Measurements from ENCODE around the gene SGK1. TPM values are rescaled to one million over a fixed set of nuclear protein-coding genes. Genes with fewer than 3 reads are reported as not detected.

Gene SGK1
- polyA plus RNA-seq, 1 donor from 2014 or later, result 10.3 TPM

DNA sequence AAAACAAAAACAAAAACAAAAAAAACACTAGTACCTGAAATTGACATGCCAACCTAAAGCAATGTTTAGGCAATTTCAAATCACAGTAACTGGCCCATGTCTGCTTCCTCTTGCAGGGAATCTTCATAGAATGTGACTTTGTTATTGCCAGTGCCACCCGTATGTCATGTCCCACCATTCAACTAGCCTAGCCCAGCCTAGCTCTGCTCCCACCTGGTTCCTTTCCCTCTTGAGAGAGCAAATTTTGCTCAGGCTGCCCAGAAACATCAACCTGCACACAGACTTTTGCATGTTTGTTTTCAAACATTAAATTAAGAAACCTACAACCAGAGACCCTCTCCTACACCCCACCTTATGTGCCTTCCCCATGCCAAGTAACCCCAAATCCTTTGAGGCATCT is 140.7 kb downstream of the SGK1 start:
- TF ChIP-seq RAD21 (conservative IDR thresholded peaks at IDR 0.05) (no peak), SMC3 (conservative IDR thresholded peaks at IDR 0.05; ENCODE audit: poor library complexity) (no peak), TAF1 (IDR thresholded peaks at IDR 0.05; ENCODE audit: low read depth) (no peak), POLR2AphosphoS5 (IDR thresholded peaks at IDR 0.05) (no peak), EP300 (conservative IDR thresholded peaks at IDR 0.05; ENCODE audit: poor library complexity, severe bottlenecking) (no peak), EZH2 (IDR thresholded peaks at IDR 0.05; ENCODE audit: borderline replicate concordance, insufficient read depth, low read length, poor library complexity, severe bottlenecking) (no peak), MXI1 (conservative IDR thresholded peaks at IDR 0.05; ENCODE audit: poor library complexity, severe bottlenecking) (no peak)
- TF ChIP-seq, protein P1, sequence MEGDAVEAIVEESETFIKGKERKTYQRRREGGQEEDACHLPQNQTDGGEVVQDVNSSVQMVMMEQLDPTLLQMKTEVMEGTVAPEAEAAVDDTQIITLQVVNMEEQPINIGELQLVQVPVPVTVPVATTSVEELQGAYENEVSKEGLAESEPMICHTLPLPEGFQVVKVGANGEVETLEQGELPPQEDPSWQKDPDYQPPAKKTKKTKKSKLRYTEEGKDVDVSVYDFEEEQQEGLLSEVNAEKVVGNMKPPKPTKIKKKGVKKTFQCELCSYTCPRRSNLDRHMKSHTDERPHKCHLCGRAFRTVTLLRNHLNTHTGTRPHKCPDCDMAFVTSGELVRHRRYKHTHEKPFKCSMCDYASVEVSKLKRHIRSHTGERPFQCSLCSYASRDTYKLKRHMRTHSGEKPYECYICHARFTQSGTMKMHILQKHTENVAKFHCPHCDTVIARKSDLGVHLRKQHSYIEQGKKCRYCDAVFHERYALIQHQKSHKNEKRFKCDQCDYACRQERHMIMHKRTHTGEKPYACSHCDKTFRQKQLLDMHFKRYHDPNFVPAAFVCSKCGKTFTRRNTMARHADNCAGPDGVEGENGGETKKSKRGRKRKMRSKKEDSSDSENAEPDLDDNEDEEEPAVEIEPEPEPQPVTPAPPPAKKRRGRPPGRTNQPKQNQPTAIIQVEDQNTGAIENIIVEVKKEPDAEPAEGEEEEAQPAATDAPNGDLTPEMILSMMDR (IDR thresholded peaks at IDR 0.05; ENCODE audit: poor library complexity, severe bottlenecking), result no peak
- TF ChIP-seq, protein P2, sequence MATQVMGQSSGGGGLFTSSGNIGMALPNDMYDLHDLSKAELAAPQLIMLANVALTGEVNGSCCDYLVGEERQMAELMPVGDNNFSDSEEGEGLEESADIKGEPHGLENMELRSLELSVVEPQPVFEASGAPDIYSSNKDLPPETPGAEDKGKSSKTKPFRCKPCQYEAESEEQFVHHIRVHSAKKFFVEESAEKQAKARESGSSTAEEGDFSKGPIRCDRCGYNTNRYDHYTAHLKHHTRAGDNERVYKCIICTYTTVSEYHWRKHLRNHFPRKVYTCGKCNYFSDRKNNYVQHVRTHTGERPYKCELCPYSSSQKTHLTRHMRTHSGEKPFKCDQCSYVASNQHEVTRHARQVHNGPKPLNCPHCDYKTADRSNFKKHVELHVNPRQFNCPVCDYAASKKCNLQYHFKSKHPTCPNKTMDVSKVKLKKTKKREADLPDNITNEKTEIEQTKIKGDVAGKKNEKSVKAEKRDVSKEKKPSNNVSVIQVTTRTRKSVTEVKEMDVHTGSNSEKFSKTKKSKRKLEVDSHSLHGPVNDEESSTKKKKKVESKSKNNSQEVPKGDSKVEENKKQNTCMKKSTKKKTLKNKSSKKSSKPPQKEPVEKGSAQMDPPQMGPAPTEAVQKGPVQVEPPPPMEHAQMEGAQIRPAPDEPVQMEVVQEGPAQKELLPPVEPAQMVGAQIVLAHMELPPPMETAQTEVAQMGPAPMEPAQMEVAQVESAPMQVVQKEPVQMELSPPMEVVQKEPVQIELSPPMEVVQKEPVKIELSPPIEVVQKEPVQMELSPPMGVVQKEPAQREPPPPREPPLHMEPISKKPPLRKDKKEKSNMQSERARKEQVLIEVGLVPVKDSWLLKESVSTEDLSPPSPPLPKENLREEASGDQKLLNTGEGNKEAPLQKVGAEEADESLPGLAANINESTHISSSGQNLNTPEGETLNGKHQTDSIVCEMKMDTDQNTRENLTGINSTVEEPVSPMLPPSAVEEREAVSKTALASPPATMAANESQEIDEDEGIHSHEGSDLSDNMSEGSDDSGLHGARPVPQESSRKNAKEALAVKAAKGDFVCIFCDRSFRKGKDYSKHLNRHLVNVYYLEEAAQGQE (IDR thresholded peaks at IDR 0.05; ENCODE audit: borderline replicate concordance), result no peak
- no peaks in the 10 kb centered on the region for H4K20me1 ChIP-seq (ENCODE audit: insufficient read depth)
- H3K9ac ChIP-seq (ENCODE audit: low read length), result no peak overlapping the region
- H3K4me3 ChIP-seq (ENCODE audit: low read length), result no peak overlapping the region
- H3K27ac ChIP-seq (ENCODE audit: low read length), result no peak overlapping the region
- H2AFZ ChIP-seq (ENCODE audit: low read depth, low read length), result no peak overlapping the region
- no peaks in the 10 kb centered on the region for H3K9me2 ChIP-seq (ENCODE audit: insufficient read depth, low read length)
- no peak overlapping the region for H3K4me2 ChIP-seq (ENCODE audit: low read length)
- no peaks in the 10 kb centered on the region for H3F3A ChIP-seq (ENCODE audit: insufficient read depth, low read length, poor library complexity, severe bottlenecking)
- H3K79me2 ChIP-seq (replicated peaks; ENCODE audit: insufficient read depth, low read length), result no peaks in the 10 kb centered on the region
- H3K9me3 ChIP-seq (ENCODE audit: low read length), result no peaks in the 10 kb centered on the region
- H3K27me3 ChIP-seq (ENCODE audit: insufficient read depth, low read depth, low read length), result peaks cover 34% of the 10 kb centered on the region
- no peaks in the 10 kb centered on the region for H3K36me3 ChIP-seq (ENCODE audit: insufficient read depth, low read length)

DNA sequence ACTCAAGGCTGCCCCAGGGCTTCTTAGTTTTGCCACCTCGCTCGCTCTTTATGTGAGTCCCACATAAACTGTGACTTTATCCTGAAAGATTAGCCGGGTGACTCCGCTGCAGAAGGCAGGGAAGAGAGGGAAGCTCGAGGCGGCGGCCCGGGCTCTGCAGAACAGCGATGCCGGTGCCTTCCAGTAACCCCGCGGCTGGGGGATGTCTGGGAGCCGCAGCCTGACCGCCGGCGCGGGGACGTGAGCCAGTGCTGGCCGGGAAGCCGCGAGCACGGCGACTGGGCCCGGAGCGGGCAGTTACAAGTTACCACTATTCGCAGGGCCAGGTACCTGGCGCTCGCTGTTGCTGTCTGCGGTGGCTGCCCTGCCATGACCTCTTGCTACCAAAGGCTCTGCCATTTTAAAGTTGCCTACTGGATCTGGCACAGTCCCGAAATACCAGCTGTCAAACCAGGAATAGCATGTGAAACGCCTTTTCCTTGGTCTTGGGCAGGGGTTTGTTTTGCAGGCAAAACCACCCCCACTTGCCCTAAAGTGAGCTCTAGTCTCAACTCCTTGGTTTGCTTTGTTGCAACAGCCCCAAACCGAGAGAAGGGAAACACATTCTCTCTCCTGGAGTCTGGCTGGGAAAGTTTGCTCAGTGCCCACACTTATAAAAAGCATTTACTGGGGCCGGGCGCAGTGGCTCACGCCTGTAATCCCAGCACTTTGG is 141.5 kb downstream of the SGK1 start:
- no peak overlapping the region for H3K4me2 ChIP-seq (ENCODE audit: low read length)
- H3K9me3 ChIP-seq (ENCODE audit: low read length), result no peaks in the 10 kb centered on the region
- H3K36me3 ChIP-seq (ENCODE audit: insufficient read depth, low read length), result no peaks in the 10 kb centered on the region
- H2AFZ ChIP-seq (ENCODE audit: low read depth, low read length), result no peak overlapping the region
- no peaks in the 10 kb centered on the region for H3F3A ChIP-seq (ENCODE audit: insufficient read depth, low read length, poor library complexity, severe bottlenecking)
- no peak overlapping the region for H3K27ac ChIP-seq (ENCODE audit: low read length)
- peaks cover 34% of the 10 kb centered on the region for H3K27me3 ChIP-seq (ENCODE audit: insufficient read depth, low read depth, low read length)
- H3K9me2 ChIP-seq (ENCODE audit: insufficient read depth, low read length), result no peaks in the 10 kb centered on the region
- H3K9ac ChIP-seq (ENCODE audit: low read length), result no peak overlapping the region
- H3K79me2 ChIP-seq (replicated peaks; ENCODE audit: insufficient read depth, low read length), result no peaks in the 10 kb centered on the region
- TF ChIP-seq MXI1 (conservative IDR thresholded peaks at IDR 0.05; ENCODE audit: poor library complexity, severe bottlenecking), result no peak
- TF ChIP-seq EP300 (conservative IDR thresholded peaks at IDR 0.05; ENCODE audit: poor library complexity, severe bottlenecking), result no peak
- no peak for TF ChIP-seq RAD21 (conservative IDR thresholded peaks at IDR 0.05)
- no peak for TF ChIP-seq EZH2 (IDR thresholded peaks at IDR 0.05; ENCODE audit: borderline replicate concordance, insufficient read depth, low read length, poor library complexity, severe bottlenecking)
- TF ChIP-seq, protein P1 (IDR thresholded peaks at IDR 0.05; ENCODE audit: poor library complexity, severe bottlenecking), result no peak
- no peak for TF ChIP-seq POLR2AphosphoS5 (IDR thresholded peaks at IDR 0.05)
- TF ChIP-seq TAF1 (IDR thresholded peaks at IDR 0.05; ENCODE audit: low read depth), result no peak
- TF ChIP-seq, protein P2 (IDR thresholded peaks at IDR 0.05; ENCODE audit: borderline replicate concordance), result no peak
- TF ChIP-seq SMC3 (conservative IDR thresholded peaks at IDR 0.05; ENCODE audit: poor library complexity), result no peak
- no peaks in the 10 kb centered on the region for H4K20me1 ChIP-seq (ENCODE audit: insufficient read depth)
- peak overlapping the region; percentile 86 for H3K4me3 ChIP-seq (ENCODE audit: low read length)
